ENCODE data around the gene THSD4.

Gene THSD4

GRCh38 chr15:71588746-71589145 is 473.5 kb downstream of the THSD4 start:
- no peak for DNase-seq (ENCODE audit: low read depth)

GRCh38 chr15:71591057-71591456 is 475.8 kb downstream of the THSD4 start:
- DNase-seq (ENCODE audit: low read depth) = no peak

GRCh38 chr15:71592203-71592602 is 476.9 kb downstream of the THSD4 start:
- DNase-seq (ENCODE audit: low read depth) = no peak

GRCh38 chr15:71595846-71596553 is 480.7 kb downstream of the THSD4 start:
- DNase-seq (ENCODE audit: low read depth) = no peak

DNA sequence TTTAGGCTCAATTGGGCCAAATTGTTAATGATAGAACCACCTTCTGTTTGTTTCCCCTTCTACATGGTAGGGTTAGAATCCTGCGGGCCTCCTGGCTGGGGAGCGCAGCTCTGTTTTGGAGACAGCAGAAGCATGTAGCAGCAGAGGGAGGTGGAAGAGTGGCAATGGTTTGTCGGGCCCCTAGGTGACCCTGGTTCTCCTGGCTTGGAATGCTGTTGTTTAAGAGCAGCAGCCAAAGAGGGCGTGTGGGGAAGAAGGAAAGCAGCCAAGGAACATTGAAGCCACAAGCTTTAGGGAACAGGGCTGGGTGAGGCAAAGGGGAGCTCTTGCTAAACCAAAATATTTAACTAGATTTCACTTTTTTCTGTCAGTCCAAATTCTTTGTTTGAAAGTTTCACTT is 481.4 kb downstream of the THSD4 start:
- no peak for DNase-seq (ENCODE audit: low read depth)

DNA sequence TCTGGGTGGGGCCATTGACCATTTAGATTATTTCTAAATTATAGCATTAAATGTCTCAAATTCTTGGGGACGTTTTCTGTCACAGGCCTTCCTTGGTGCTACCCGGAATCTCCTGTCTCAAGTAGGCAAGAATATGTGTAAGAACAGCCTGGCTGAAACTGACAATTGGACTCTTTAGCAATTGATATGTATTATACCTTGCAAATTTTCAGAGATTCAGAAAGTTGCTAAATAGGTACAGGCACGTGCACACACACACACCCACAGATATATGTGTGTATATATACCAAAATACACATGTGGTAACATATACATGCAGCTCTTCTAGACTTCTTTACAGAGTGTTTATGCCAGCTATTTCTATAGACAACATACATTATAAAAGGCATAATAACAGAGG is 481.9 kb downstream of the THSD4 start:
- no peak for DNase-seq (ENCODE audit: low read depth)

DNA sequence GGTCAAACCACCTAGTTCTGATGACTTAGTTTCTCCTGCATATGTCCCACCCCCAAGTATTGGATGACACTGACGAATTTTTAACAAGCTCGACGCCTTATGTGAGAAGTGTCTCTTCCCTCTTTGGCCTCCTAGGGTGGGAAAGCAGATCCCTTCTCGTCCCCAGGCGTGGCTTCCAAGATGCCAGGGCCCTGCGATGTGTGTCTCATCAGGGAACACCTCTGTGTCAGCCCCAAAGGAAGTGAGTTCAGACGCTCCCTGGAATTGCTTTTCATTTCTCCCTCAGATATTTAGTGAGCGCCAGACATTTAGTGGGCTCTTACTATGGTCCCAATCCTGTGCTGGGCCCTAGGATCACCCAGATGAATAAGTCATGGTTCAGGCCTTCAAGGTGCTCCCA is 482.4 kb downstream of the THSD4 start:
- no peak for DNase-seq (ENCODE audit: low read depth)

- no peak for DNase-seq (ENCODE audit: low read depth)
These were observed 483.5 kb downstream of the THSD4 start for GRCh38 chr15:71598741-71599140.

- no peak for DNase-seq (ENCODE audit: low read depth)
These were observed 484.3 kb downstream of the THSD4 start for GRCh38 chr15:71599418-71600151.

DNA sequence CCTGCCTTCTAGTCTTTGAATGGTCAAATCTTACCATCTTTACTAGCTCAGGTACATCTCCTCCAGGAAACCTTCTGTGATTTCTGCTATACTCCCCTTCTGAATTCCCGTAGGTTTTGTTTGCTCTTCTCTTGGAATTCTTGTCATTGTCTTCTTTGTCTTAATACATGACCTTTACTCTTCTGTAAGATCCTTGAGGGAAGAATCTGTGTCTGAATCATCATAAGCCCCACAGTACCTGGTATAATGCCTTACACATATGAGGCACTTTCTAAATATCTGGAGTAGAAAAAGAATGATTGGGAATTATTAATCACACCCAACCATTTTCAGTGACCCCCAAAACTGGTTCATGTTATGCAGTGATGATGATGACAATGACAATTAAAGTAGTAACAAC is 485.0 kb downstream of the THSD4 start:
- DNase-seq (ENCODE audit: low read depth) = no peak

- DNase-seq (ENCODE audit: low read depth) = no peak
These were observed 486.0 kb downstream of the THSD4 start for GRCh38 chr15:71601038-71601834.

DNA sequence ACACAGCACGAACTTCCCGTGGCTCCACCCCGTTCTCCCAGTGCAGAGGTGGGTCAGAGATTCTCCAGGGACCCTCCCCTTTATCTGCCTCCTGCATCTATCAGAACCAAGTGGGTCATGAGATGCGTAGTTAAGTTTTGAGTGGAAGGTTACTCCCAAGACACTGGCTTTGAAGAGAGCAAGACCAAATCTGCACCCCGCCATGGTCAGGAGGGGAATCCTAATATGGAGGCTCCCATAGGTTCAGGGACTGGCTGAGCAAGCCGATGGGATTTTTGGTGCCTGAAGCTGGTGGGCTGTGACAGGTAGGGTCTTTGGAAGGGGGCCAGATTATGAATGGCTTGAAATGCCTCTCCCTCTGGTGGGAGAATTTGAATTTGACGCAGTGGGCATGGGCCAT is 488.1 kb downstream of the THSD4 start:
- no peak for DNase-seq (ENCODE audit: low read depth)

GRCh38 chr15:71607383-71607782 is 492.1 kb downstream of the THSD4 start:
- DNase-seq (ENCODE audit: low read depth) = no peak

DNA sequence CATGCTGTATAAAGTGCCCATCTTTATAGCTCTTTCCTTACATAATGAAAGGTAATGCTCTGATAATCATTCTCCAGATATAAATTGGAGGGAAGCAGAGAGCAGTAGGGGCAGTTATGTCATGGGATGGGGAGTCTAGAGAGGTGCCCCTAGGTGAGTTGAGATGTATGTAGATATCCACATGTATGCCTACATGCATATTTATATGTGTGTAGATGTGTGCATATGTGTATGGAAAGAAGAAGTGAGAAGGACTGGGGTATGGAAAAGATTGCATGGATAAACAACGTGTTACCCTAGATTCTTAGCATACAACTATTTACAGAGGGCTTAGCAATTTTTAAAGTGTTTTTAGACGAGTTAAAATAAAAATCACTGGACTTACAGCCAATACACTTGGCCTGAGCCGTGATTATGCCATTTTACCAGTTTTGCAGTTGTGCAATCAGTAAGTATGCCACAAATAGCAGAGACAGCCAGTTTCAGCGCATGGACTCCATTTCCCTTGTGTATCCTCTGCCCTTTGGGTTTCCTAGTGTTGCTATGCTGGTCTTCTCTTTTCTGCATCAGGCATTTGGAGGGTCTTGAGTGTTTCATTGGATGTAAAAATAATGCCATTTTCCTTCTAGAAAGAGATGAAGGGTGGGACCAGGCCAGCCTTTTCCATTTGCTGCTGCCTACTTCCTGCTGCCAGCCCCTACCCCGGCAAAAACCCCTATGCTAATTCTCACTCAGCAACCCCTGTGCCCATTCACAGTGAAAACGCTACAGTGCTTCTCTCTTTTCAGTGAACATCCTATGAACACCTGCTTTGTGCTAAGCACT is 495.7 kb downstream of the THSD4 start:
- no peak for DNase-seq (ENCODE audit: low read depth)

- no peak for DNase-seq (ENCODE audit: low read depth)
These were observed 496.5 kb downstream of the THSD4 start for GRCh38 chr15:71611553-71612396.

DNA sequence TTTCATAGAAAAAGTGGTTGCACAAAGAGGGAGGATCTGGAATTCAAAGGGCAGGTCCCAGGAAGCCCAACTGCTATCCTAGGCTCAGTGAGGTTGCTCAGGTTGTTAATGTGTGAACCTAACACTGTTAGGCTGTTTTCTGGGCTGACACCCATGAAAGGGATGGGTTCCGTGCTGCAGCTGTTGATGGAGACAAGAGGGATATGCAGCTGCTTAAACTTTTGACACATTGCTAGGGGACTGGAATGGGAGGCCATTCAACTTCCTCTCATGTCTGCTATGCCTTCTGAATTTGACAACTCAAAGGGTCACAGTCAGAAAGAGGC is 497.1 kb downstream of the THSD4 start:
- DNase-seq (ENCODE audit: low read depth) = no peak

- no peak for DNase-seq (ENCODE audit: low read depth)
These were observed 497.6 kb downstream of the THSD4 start for GRCh38 chr15:71612869-71613268.

- no peak for DNase-seq (ENCODE audit: low read depth)
These were observed 507.8 kb downstream of the THSD4 start for GRCh38 chr15:71623111-71623510.

DNA sequence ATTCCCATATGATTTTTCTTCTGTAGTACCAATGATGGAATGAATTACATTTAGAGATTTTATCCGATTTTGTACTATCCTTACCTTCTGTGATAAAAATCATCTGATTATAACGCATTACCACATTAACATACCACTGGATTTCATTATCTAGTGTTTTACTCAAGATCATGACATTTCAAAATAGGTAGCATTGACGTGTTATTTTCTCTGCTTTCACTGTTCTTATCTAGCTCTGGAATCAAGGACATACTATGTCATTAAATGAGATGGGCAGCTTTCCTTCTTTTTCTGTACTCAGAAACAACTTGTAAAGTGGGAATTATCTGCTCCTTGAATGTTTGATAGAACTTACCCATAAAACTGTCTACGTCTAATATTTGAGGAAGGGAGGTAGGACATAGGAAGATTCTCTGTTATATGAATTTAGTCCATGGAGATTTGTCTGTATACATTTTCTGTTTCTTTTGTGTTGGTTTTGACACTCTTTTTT is 511.4 kb downstream of the THSD4 start:
- no peak for DNase-seq (ENCODE audit: low read depth)

DNA sequence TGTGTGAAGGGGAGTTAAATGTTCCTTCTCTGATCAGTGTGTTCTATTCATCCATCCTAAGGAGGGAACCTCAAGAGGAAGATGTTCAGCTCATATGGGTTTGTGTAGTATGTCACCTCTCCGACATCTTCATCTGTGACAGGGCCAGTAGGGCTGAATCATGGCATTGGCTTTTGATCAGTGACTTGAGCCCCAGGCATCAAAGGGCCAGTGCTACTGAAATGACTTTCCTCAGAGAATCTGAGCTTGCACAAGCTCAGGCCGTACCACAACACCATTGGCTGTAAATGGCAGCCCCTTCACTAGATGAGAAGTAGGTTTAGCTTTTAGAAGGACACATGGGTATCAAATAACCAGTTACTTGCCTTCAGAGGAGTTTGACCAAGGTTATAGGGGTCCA is 511.9 kb downstream of the THSD4 start:
- no peak for DNase-seq (ENCODE audit: low read depth)

GRCh38 chr15:71627604-71628003 is 512.3 kb downstream of the THSD4 start:
- DNase-seq (ENCODE audit: low read depth) = no peak
